SK-N-SH (cell line): ENCODE results near the gene OXSM.

ENCODE experiments used
- EP300 ChIP-seq, 2 experiments: IDR thresholded peaks; 2 replicates each; pipeline versions ENCODE4 v1.4.0 to v1.6.1; 2012; ENCODE audit warnings: borderline replicate concordance in 1 of 2, low read depth in 1 of 2, low read length in 1 of 2
- POLR2AphosphoS5 ChIP-seq: IDR thresholded peaks from 2 replicates; pipeline ENCODE4 v1.6.1; 2012; ENCODE audit warnings: low read depth, low read length
- RAD21 ChIP-seq: IDR thresholded peaks from 2 replicates; pipeline ENCODE4 v1.6.1; 2012; ENCODE audit warnings: mild to moderate bottlenecking, low read length
- TAF1 ChIP-seq: IDR thresholded peaks from 2 replicates; pipeline ENCODE4 v1.6.1; 2012; ENCODE audit warnings: low read depth, mild to moderate bottlenecking, low read length, moderate library complexity, borderline replicate concordance
- YY1 ChIP-seq: IDR thresholded peaks from 2 replicates; pipeline ENCODE4 v1.4.0; 2012; ENCODE audit warnings: low read depth, mild to moderate bottlenecking
- TF ChIP-seq, protein P1 (sequence below): fragments of 200-600 bp; sonication (generic); IDR thresholded peaks from 2 replicates; pipeline ENCODE4 v1.6.1; 2017; ENCODE audit warnings: antibody characterized with exemption, mild to moderate bottlenecking, moderate library complexity

DNA sequence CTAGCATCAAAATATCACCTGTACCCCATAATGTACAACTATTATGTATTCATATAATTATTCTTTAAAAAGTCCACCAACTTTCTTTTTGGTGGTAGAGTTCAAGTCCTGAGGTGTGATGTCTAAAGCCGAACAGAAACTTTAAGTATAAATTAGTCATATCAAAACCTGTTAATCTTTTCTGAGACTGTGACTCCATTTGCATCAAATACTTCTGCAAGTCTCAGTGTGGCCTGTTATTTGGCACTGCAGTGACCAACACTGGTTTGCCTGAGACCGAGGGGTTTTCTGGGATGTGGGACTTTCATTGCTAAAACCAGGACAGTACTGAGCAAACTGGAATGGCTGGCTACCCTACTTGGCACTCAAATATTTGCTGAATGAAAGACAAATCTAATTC is 14.0 kb upstream of the OXSM start:
- TF ChIP-seq, protein P1, sequence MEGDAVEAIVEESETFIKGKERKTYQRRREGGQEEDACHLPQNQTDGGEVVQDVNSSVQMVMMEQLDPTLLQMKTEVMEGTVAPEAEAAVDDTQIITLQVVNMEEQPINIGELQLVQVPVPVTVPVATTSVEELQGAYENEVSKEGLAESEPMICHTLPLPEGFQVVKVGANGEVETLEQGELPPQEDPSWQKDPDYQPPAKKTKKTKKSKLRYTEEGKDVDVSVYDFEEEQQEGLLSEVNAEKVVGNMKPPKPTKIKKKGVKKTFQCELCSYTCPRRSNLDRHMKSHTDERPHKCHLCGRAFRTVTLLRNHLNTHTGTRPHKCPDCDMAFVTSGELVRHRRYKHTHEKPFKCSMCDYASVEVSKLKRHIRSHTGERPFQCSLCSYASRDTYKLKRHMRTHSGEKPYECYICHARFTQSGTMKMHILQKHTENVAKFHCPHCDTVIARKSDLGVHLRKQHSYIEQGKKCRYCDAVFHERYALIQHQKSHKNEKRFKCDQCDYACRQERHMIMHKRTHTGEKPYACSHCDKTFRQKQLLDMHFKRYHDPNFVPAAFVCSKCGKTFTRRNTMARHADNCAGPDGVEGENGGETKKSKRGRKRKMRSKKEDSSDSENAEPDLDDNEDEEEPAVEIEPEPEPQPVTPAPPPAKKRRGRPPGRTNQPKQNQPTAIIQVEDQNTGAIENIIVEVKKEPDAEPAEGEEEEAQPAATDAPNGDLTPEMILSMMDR, result no peak
- TF ChIP-seq POLR2AphosphoS5 (no peak), TAF1 (no peak), RAD21 (no peak), YY1 (no peak), EP300 (IDR thresholded peaks at IDR 0.05; ENCODE audit: borderline replicate concordance in 1 of 2, low read depth in 1 of 2, low read length in 1 of 2) (no peak)
